K562 (cell line): ENCODE results near the gene TMEM143. TPM values are rescaled to one million over a fixed set of nuclear protein-coding genes. Genes with fewer than 3 reads are reported as not detected.
"Not testable (repeated sequence)": the region's sequence is repeated elsewhere in the genome, so short reads cannot be mapped to it uniquely, and the experiment has no call there.

Experiments
- ATAC-seq: fragments of 200-7000 bp; cut with Tn5 transposase; 3 replicates; pipeline ENCODE4 v1.9.1; 2020; ENCODE audit warnings: moderate library complexity
- BruUV-seq: library from RNA; stranded (reverse); fragments of 400-500 nt; replicated peaks from 2 replicates; lab custom pipeline; 2021; lab: Mats Ljungman, UMichigan
- CTCF ChIA-PET: fragments of 300-600 bp; formaldehyde crosslinking; extraction: SDS; loops from one replicate; lab custom pipeline; 2021; ENCODE audit warnings: low intra/inter-chr PET ratio; lab: Yijun Ruan, JAX
- POLR2A ChIA-PET: fragments of 300-600, 350-650 bp; sonication (Branson Sonifier 250); formaldehyde crosslinking; extraction: SDS; loops from one replicate; lab custom pipeline; 2021; ENCODE audit warnings: antibody characterized with exemption, inconsistent platforms; lab: Yijun Ruan, JAX
- DNase-seq, 4 experiments: peaks; one replicate each; pipeline versions ENCODE4 v3.0.0 to v3.0.0-alpha.2; 2011 to 2018; ENCODE audit warnings: low spot score in 3 of 4, mixed read lengths in 3 of 4; ENCODE audit errors: extremely low read depth in 1 of 4
- FAIRE-seq: peaks from 2 replicates; lab custom pipeline; 2011; peaks lifted over from hg19 to GRCh38; lab: Jason Lieb, UNC
- H2AFZ ChIP-seq: 2 replicates; pipeline ENCODE4 v1.6.0; 2011; ENCODE audit warnings: low read depth, low read length, control low read depth, inconsistent platforms
- H3K27ac ChIP-seq: fragments of 200-600 bp; 3 replicates; pipeline ENCODE4 v1.8.0; 2011; ENCODE audit warnings: low read depth, mild to moderate bottlenecking, control low read depth, inconsistent platforms, low read length, moderate library complexity, mixed read lengths; ENCODE audit errors: extremely low read depth
- H3K27me3 ChIP-seq, 2 experiments: fragments of 300-600 bp in 1 of 2; 2 replicates in 1 of 2; 3 replicates in 1 of 2; pipeline versions ENCODE4 v1.6.0 to v1.8.0; 2011; ENCODE audit warnings: inconsistent platforms in 2 of 2, low read length in 2 of 2, mild to moderate bottlenecking in 1 of 2, mixed read lengths in 1 of 2, moderate library complexity in 1 of 2; ENCODE audit not compliant: control insufficient read depth in 2 of 2, insufficient read depth in 2 of 2
- H3K36me3 ChIP-seq: fragments of 300-600 bp; 3 replicates; pipeline ENCODE4 v1.8.0; 2011; ENCODE audit warnings: mild to moderate bottlenecking, low read length, inconsistent platforms; ENCODE audit not compliant: control insufficient read depth, insufficient read depth
- H3K4me1 ChIP-seq, 2 experiments: fragments of 200-600 bp in 1 of 2; replicated peaks in 1 of 2; 2 replicates in 1 of 2; 3 replicates in 1 of 2; pipeline versions ENCODE4 v1.5.1 to v1.8.0; 2011; ENCODE audit warnings: inconsistent platforms in 2 of 2, low read length in 2 of 2, mild to moderate bottlenecking in 1 of 2, mixed read lengths in 1 of 2, moderate library complexity in 1 of 2; ENCODE audit not compliant: control insufficient read depth in 2 of 2, insufficient read depth in 2 of 2
- H3K4me2 ChIP-seq: 2 replicates; pipeline ENCODE4 v1.6.1; 2011; ENCODE audit warnings: low read length, control low read depth, inconsistent platforms, mixed read lengths; ENCODE audit not compliant: insufficient read depth
- H3K4me3 ChIP-seq: fragments of 200-600 bp; sonication (generic), shearing (Covaris generic); 2 replicates; pipeline ENCODE4 v1.5.1; 2016; ENCODE audit warnings: control low read depth, inconsistent platforms
- H3K79me2 ChIP-seq: fragments of 200-600 bp; 3 replicates; pipeline ENCODE4 v1.8.0; 2011; ENCODE audit warnings: low read length, inconsistent platforms; ENCODE audit not compliant: control insufficient read depth, insufficient read depth
- H3K9ac ChIP-seq, 2 experiments: 2 replicates each; pipeline versions ENCODE4 v1.6.0 to v1.6.1; 2011; ENCODE audit warnings: low read depth in 2 of 2, low read length in 2 of 2, control low read depth in 1 of 2, inconsistent platforms in 1 of 2, mild to moderate bottlenecking in 1 of 2, mixed read lengths in 1 of 2; ENCODE audit not compliant: insufficient read depth in 1 of 2
- H3K9me1 ChIP-seq: one replicate; pipeline ENCODE4 v1.6.0; 2011; ENCODE audit warnings: inconsistent platforms, mild to moderate bottlenecking, low read length, moderate library complexity; ENCODE audit not compliant: control insufficient read depth, insufficient read depth
- H3K9me3 ChIP-seq: replicated peaks from 2 replicates; pipeline ENCODE4 v1.5.1; 2011; ENCODE audit warnings: low read depth, low read length, inconsistent platforms; ENCODE audit not compliant: control insufficient read depth, insufficient read depth
- H4K20me1 ChIP-seq: replicated peaks from 2 replicates; pipeline ENCODE4 v1.6.1; 2011; ENCODE audit warnings: low read length, inconsistent platforms, mixed read lengths; ENCODE audit not compliant: control insufficient read depth, insufficient read depth
- EZH2 ChIP-seq: IDR thresholded peaks from 2 replicates; pipeline ENCODE4 v1.6.1; 2012; ENCODE audit warnings: low read depth, mild to moderate bottlenecking, inconsistent platforms, low read length, borderline replicate concordance
- NR1H2 ChIP-seq: sonication (generic); formaldehyde crosslinking; IDR thresholded peaks from 2 replicates; pipeline ENCODE4 v1.4.0; 2020; ENCODE audit warnings: mild to moderate bottlenecking, missing genetic modification reagents
- ZNF449 ChIP-seq: fragments of 250-450 bp; sonication (Bioruptor Pico); IDR thresholded peaks from 2 replicates; pipeline ENCODE4 v1.8.0; 2022; ENCODE audit warnings: moderate library complexity, mild to moderate bottlenecking, inconsistent platforms
- WGBS: fragments of 100-300 bp; shearing (Covaris generic); methylation state at CpG from one replicate; pipeline ENCODE4 v1.1.6; 2016; ENCODE audit warnings: low coverage, mixed read lengths; ENCODE audit not compliant: insufficient coverage; ENCODE audit errors: missing lambda C conversion rate; 5-methylcytosine and 5-hydroxymethylcytosine counted together
- in situ Hi-C: fragments of 300-500 bp; cut with MboI; formaldehyde crosslinking; loops from 4 replicates; pipeline ENCODE4 v1.15.0; 2018; ENCODE audit warnings: inconsistent platforms, mixed read lengths
- intact Hi-C: fragments of 100-400 bp; cut with micrococcal nuclease; formaldehyde crosslinking; loops from 2 replicates; pipeline ENCODE4 v1.14.2; 2022
- polyA plus RNA-seq, 8 experiments: library from polyadenylated mRNA; depleted of rRNA in 4 of 8; stranded (reverse) in 5 of 8; unstranded in 3 of 8; fragments of >200 nt; fragmentation: Nextera tagmentation in 2 of 8; fragmentation: Illumina TruSeq in 1 of 8; extraction: Ambion mirVana in 2 of 8; extraction: Trizol in 1 of 8; gene quantifications; 2 replicates each; pipeline versions ENCODE4 v1.2.1 to v1.2.3, GENCODE V29; 2011 to 2014; ENCODE audit warnings: inconsistent platforms in 1 of 8, missing spikeins in 1 of 8
- total RNA-seq, 7 experiments: library from RNA; depleted of rRNA in 6 of 7; stranded (reverse); fragments of >200 nt in 6 of 7; fragmentation: Illumina TruSeq in 2 of 7; extraction: Trizol in 2 of 7; gene quantifications; 2 replicates each; pipeline versions ENCODE4 v1.2.1 to v1.2.3, GENCODE V29; 2011 to 2021; ENCODE audit warnings: low replicate concordance in 1 of 7

TMEM143 gene
- total and polyA plus RNA-seq, 9 of the 15 experiments (the other 6 are each of a cell fraction or from before 2014, with no cell fraction given) = 0.66 to 8.8 (median 4.3) TPM

GRCh38 chr19:48318286-48318987 lies 45.3 kb downstream of the TMEM143 start (continued):
- TF ChIP-seq ZNF449 (CRISPR knock-in tag) (no peak), EZH2 (no peak), NR1H2 (CRISPR knock-in tag) (no peak)

GRCh38 chr19:48317708-48317960 lies 46.1 kb downstream of the TMEM143 start:
- intact Hi-C loops, FAIRE-seq, H2AFZ ChIP-seq, H3K27ac ChIP-seq, H4K20me1 ChIP-seq, H3K27me3 ChIP-seq, H3K4me2 ChIP-seq, H3K79me2 ChIP-seq, BruUV-seq, DNase-seq, H3K9me1 ChIP-seq, ATAC-seq, H3K9me3 ChIP-seq, H3K36me3 ChIP-seq, H3K9ac ChIP-seq, H3K4me3 ChIP-seq: not testable (repeated sequence)
- WGBS = 49% methylated on average over 9 of the region's 9 CpGs
- in situ Hi-C loops = loop anchor here (5.0 kb wide), 1 partner anchor 270 kb away; no protein-coding TSS in a partner anchor
- CTCF ChIA-PET = interaction anchor here (1.6 kb wide), 1 partner anchor 15 kb away, joined by 5 read pairs; no protein-coding TSS in a partner anchor
- peaks cover 17 to 33% of the 10 kb centered on the region in 2 experiments for H3K4me1 ChIP-seq
- POLR2A ChIA-PET = interaction anchor here (1.0 to 2.3 kb wide), 3 partner anchors 8 to 62 kb away, joined by 5 to 10 read pairs (median 6); partner anchors contain the start of gene CARD8
